ENCODE data around the gene MACIR. TPM values are rescaled to one million over a fixed set of nuclear protein-coding genes. Genes with fewer than 3 reads are reported as not detected.

MACIR gene, protein sequence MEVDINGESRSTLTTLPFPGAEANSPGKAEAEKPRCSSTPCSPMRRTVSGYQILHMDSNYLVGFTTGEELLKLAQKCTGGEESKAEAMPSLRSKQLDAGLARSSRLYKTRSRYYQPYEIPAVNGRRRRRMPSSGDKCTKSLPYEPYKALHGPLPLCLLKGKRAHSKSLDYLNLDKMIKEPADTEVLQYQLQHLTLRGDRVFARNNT
- total RNA-seq, result 7.5 to 8.1 TPM (median 8.1 TPM) in 3 replicates

- TF ChIP-seq CTCF (IDR thresholded peaks at IDR 0.05; ENCODE audit: unreplicated experiment), result no peak
- peak within 1 kb of the TSS; percentile 80 for H3K4me3 Mint-ChIP-seq
- no peaks in the 10 kb centered on the region for H3K36me3 Mint-ChIP-seq
- peaks cover 20% of the 10 kb centered on the region for H3K4me1 Mint-ChIP-seq
- peak within 1 kb of the TSS; percentile 83 for H3K27ac Mint-ChIP-seq
- no peaks in the 10 kb centered on the region for H3K9me3 Mint-ChIP-seq
- no peaks in the 10 kb centered on the region for H3K27me3 Mint-ChIP-seq (ENCODE audit: low read depth)
- peak; percentile 93 for DNase-seq (ENCODE audit: low spot score in 2 of 2, unreplicated experiment in 2 of 2)
These were observed at the start of gene MACIR for GRCh38 chr5:103258368-103258956. MACIR (plus strand) TSS chr5:103258763; CDS start chr5:103275920, 17,157 bp downstream.

- no peak for DNase-seq (ENCODE audit: low spot score in 2 of 2, unreplicated experiment in 2 of 2)
- no peak for TF ChIP-seq CTCF (IDR thresholded peaks at IDR 0.05; ENCODE audit: unreplicated experiment)
- Mint-ChIP-seq H3K36me3 (peaks cover 28% of the 10 kb centered on the region), H3K4me3 (no peak overlapping the region), H3K27ac (no peak overlapping the region), H3K27me3 (ENCODE audit: low read depth) (no peaks in the 10 kb centered on the region), H3K4me1 (peaks cover 4% of the 10 kb centered on the region), H3K9me3 (peaks cover 3% of the 10 kb centered on the region)
These were observed 49.5 kb upstream of the MACIR start for GRCh38 chr5:103209065-103209464.

- Mint-ChIP-seq H3K4me1 (peaks cover 4% of the 10 kb centered on the region), H3K36me3 (peaks cover 17% of the 10 kb centered on the region), H3K27ac (no peak overlapping the region), H3K4me3 (no peak overlapping the region), H3K9me3 (no peaks in the 10 kb centered on the region), H3K27me3 (ENCODE audit: low read depth) (no peaks in the 10 kb centered on the region)
- no peak for DNase-seq (ENCODE audit: low spot score in 2 of 2, unreplicated experiment in 2 of 2)
- no peak for TF ChIP-seq CTCF (IDR thresholded peaks at IDR 0.05; ENCODE audit: unreplicated experiment)
These were observed 47.6 kb upstream of the MACIR start for GRCh38 chr5:103210952-103211351.

DNA sequence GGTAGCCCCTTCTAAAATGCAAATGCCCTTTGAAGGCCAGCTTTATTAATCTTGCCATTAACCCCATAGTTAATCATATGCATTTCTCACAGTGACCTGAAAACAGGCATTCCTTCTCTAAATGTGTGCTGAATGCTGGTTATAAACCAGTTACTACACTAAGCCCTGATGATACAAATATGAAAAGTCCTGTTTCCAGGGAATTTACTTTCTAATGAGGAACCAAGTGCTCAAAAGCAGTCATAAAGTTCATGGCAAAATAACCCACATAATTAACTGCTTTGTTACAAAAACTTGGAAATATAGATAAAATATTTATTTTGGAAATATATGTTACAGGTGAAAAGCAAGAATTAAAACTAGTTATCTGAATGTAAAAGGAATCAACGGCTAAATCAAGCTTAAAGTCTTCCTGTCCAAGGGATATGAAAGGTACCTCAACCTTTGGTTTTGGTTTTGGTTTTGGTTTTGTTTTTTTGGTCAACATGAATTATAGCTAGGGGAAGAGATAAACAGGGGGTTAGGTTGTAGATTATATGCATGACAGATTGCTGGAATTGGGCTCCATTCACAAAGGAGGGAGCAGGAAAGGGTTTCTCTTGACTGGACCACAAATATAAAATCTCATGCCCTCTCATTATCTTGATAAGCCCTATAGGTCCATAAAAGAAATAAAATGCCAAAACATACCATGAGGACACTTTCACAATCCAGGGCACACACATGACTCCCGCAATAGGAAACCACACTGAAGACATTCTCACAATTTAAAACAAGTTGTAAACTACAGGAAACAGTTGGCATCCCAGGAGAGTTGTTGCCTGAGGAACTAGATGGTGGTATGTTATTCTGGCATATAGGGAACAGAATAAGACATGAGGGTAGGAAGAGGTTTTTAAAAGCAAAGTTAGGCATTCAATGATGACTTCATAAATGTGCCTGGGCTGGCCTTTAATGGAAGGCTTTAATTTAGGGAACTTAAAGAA is 46.7 kb upstream of the MACIR start:
- peaks cover 12% of the 10 kb centered on the region for H3K36me3 Mint-ChIP-seq
- H3K4me3 Mint-ChIP-seq, result no peak overlapping the region
- no peak overlapping the region for H3K27ac Mint-ChIP-seq
- TF ChIP-seq CTCF (IDR thresholded peaks at IDR 0.05; ENCODE audit: unreplicated experiment), result no peak
- H3K27me3 Mint-ChIP-seq (ENCODE audit: low read depth), result no peaks in the 10 kb centered on the region
- H3K9me3 Mint-ChIP-seq, result no peaks in the 10 kb centered on the region
- H3K4me1 Mint-ChIP-seq, result peaks cover 4% of the 10 kb centered on the region
- DNase-seq (ENCODE audit: low spot score in 2 of 2, unreplicated experiment in 2 of 2), result no peak

DNA sequence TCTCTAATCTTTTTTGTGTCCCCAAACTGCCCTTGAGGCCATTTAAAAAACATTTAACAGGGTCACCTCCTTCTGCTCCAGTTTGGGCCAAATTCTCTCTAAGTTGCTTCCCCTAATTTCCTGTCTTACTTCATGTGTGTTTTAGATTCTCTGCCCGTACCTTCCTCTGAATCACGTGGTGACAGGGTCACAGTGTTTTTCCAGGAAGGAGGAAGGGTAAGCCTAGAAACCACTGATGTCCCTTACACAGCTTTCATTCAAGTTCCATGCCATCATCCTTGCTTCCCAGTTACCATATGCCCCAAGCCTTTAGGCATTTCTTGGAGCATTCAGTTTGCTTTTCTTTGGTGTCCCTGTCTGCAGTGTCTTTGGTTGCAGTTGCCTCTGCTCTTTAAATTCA is 42.4 kb upstream of the MACIR start:
- Mint-ChIP-seq H3K27ac (no peak overlapping the region), H3K4me3 (no peak overlapping the region), H3K4me1 (peaks cover 4% of the 10 kb centered on the region), H3K9me3 (peaks cover 7% of the 10 kb centered on the region), H3K27me3 (ENCODE audit: low read depth) (no peaks in the 10 kb centered on the region), H3K36me3 (peaks cover 8% of the 10 kb centered on the region)
- DNase-seq (ENCODE audit: low spot score in 2 of 2, unreplicated experiment in 2 of 2), result no peak
- TF ChIP-seq CTCF (IDR thresholded peaks at IDR 0.05; ENCODE audit: unreplicated experiment), result no peak

Measured in mesothelial cell of epicardium (in vitro differentiated cells).